Measurements from ENCODE around the gene SLC16A7. TPM values are rescaled to one million over a fixed set of nuclear protein-coding genes. Genes with fewer than 3 reads are reported as not detected.

Gene SLC16A7
- total RNA-seq, 1 donor from 2014 or later: 74.5 TPM

- no peak for DNase-seq
These were observed 72.8 kb downstream of the SLC16A7 start for GRCh38 chr12:59668674-59669073.

- DNase-seq: no peak
These were observed 76.4 kb downstream of the SLC16A7 start for GRCh38 chr12:59672273-59672672.

GRCh38 chr12:59675461-59675860 is 79.6 kb downstream of the SLC16A7 start:
- DNase-seq: no peak

GRCh38 chr12:59677857-59678256 is 82.0 kb downstream of the SLC16A7 start:
- DNase-seq: no peak

- DNase-seq: no peak
These were observed 83.1 kb downstream of the SLC16A7 start for GRCh38 chr12:59678759-59679411.

GRCh38 chr12:59689776-59690175 is 93.9 kb downstream of the SLC16A7 start:
- DNase-seq: no peak

GRCh38 chr12:59695379-59695778 is 99.5 kb downstream of the SLC16A7 start:
- no peak for DNase-seq

- no peak for DNase-seq
These were observed 102.8 kb downstream of the SLC16A7 start for GRCh38 chr12:59698600-59698999.

- peak; percentile 82 for DNase-seq
These were observed 103.8 kb downstream of the SLC16A7 start for GRCh38 chr12:59699421-59700152.

- peak; percentile 51 for DNase-seq
These were observed 104.3 kb downstream of the SLC16A7 start for GRCh38 chr12:59700153-59700450.

- DNase-seq: no peak
These were observed 112.2 kb downstream of the SLC16A7 start for GRCh38 chr12:59708064-59708463.

GRCh38 chr12:59708484-59708883 is 112.7 kb downstream of the SLC16A7 start:
- no peak for DNase-seq

- DNase-seq: no peak
These were observed 114.3 kb downstream of the SLC16A7 start for GRCh38 chr12:59710004-59710628.

GRCh38 chr12:59710964-59711363 is 115.1 kb downstream of the SLC16A7 start:
- DNase-seq: no peak

GRCh38 chr12:59715434-59715833 is 119.6 kb downstream of the SLC16A7 start:
- no peak for DNase-seq

- DNase-seq: no peak
These were observed 120.2 kb downstream of the SLC16A7 start for GRCh38 chr12:59716043-59716442.

- no peak for DNase-seq
These were observed 121.6 kb downstream of the SLC16A7 start for GRCh38 chr12:59717436-59717835.

- no peak for DNase-seq
These were observed 123.9 kb downstream of the SLC16A7 start for GRCh38 chr12:59719701-59720100.

- DNase-seq: peak; percentile 65
These were observed 127.7 kb downstream of the SLC16A7 start for GRCh38 chr12:59723520-59723919.

GRCh38 chr12:59724011-59724695 is 128.3 kb downstream of the SLC16A7 start:
- DNase-seq: no peak

GRCh38 chr12:59733200-59733599 is 137.4 kb downstream of the SLC16A7 start:
- no peak for DNase-seq

- no peak for DNase-seq
These were observed 138.5 kb downstream of the SLC16A7 start for GRCh38 chr12:59734371-59734770.

- DNase-seq: no peak
These were observed 139.4 kb downstream of the SLC16A7 start for GRCh38 chr12:59735231-59735630.

Measured in skin of body (tissue), 2 donors.